ENCODE results near the gene ZNF728.
A peak's percentile ranks its signal among the peaks of the same experiment; 100 is the strongest.
"Not testable (repeated sequence)": the region's sequence is repeated elsewhere in the genome, so short reads cannot be mapped to it uniquely, and the experiment has no call there.

ZNF728 gene

GRCh38 chr19:23002690-23003422 lies at the start of gene ZNF728:
TSS of gene ZNF728 (minus strand) at chr19:23003176. CDS start at chr19:23003030, 146 bp downstream.
- DNase-seq: peak; percentile 2

GRCh38 chr19:23052349-23052748 lies 49.4 kb upstream of the ZNF728 start:
- DNase-seq: no peak

DNA sequence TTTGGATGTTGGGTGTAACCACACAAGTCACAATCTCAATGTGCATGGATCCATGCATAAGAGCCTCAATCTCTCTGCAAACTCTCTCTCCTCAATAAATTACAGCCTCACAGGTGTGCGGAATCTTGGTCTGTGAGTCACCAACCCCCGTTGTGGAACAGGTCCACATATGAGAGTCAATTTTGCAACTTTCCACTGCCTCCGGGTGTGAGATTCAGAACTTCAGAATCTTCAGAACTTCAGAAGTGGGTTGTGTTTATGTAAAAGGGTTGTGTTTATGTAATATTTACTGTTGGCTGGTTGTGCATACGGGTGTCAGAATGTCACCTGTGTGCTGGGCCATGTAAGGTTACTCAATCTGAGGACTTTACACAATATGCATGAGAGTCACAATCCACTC lies 46.3 kb upstream of the ZNF728 start:
- no peak for DNase-seq

- no peak for DNase-seq
These were observed 43.8 kb upstream of the ZNF728 start for GRCh38 chr19:23046743-23047142.

DNA sequence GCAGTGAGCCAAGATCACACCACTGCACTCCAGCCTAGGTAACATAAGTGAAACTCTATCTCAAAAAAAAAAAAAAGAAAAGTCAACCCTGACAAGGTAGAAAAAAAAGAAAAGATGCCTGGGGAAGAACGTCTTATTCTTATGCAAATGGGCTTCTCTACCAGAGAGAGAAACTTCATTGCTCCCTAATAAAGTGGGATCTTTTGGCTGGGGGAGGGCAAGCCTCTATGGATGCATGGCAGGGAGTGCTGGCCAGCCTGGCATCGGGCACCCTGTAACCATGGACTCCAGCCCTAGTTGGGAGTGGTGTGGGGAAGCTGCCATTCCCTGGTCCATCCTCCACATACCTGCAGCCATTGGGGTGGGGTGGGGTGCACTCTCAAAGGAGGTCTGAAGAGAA lies 30.7 kb upstream of the ZNF728 start:
- no peak for DNase-seq

- no peak for DNase-seq
These were observed 12.7 kb upstream of the ZNF728 start for GRCh38 chr19:23015660-23016059.

- DNase-seq: not testable (repeated sequence)
These were observed 8.0 kb downstream of the ZNF728 start for GRCh38 chr19:22994957-22995356.

DNA sequence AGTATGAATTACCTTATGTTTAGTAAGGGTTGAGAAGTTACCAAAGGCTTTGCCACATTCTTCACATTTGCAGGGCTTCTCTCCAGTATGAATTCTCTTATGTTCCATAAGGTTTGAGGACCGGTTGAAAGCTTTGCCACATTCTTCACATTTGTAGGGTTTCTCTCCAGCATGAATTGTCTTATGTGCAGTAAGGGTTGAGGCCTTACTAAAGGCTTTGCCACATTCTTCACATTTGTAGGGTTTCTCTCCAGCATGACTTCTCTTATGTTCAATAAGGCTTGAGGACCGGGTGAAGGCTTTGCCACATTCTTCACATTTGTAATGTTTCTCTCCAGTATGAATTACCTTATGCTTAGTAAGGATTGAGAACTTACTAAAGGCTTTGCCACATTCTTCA lies 26.7 kb downstream of the ZNF728 start:
- DNase-seq: no peak

DNA sequence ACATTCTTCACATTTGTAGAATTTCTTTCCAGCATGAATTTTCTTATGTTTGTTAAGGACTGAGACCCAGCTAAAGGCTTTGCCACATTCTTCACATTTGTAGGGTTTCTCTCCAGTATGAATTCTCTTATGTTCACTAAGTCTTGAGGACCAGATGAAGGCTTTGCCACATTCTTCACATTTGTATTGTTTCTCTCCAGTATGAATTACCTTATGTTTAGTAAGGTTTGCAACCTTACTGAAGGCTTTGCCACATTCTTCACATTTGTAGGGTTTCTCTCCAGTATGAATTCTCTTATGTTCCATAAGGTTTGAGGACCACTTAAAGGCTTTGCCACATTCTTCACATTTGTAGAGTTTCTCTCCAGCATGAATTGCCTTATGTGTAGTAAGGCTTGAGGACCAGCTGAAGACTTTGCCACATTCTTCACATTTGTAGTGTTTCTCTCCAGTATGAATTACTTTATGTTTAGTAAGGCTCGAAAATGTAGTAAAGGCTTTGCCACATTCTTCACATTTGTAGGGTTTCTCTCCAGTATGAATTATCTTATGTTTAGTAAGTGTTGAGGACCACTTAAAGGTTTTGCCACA lies 27.3 kb downstream of the ZNF728 start:
- DNase-seq: not testable (repeated sequence)

GRCh38 chr19:22945560-22945959 lies 57.4 kb downstream of the ZNF728 start:
- DNase-seq: peak; percentile 19

GRCh38 chr19:22935151-22935550 lies 67.8 kb downstream of the ZNF728 start:
- DNase-seq: no peak

- DNase-seq: not testable (repeated sequence)
These were observed 75.4 kb downstream of the ZNF728 start for GRCh38 chr19:22927576-22927975.

DNA sequence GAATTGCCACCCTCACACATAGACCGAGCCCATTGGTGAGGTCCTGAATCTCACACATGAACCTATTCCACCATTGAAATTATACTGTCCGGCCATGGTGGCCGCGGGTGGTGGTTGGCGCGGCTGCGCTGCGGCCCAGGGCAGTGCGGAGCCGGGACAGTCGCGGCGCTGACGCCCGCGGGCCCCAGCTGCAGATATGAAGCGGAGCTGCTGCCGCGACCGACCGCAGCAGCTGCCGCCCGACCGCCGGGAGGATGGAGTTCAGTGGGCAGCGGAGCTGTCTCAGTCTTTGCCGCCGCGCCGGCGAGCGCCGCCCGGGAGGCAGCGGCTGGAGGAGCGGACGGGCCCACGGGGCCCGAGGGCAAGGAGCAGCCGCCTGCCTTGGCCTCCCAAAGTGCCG lies 77.8 kb downstream of the ZNF728 start:
- DNase-seq: not testable (repeated sequence)

All from hematopoietic multipotent progenitor cell treated with erythropoietin and hydrocortisone succinate and interleukin-3 and kit ligand, for 6 days (in vitro differentiated cells).